PC-9 (cell line): Measurements from ENCODE around the gene TEDC1. TPM values are rescaled to one million over a fixed set of nuclear protein-coding genes. Genes with fewer than 3 reads are reported as not detected.

ENCODE experiments used
- BruUV-seq: library from RNA; stranded (reverse); fragments of 400-500 nt; replicated peaks from 2 replicates; lab custom pipeline; 2021; lab: Mats Ljungman, UMichigan
- CTCF ChIA-PET: fragments of 300-600 bp; sonication (Branson Sonifier 250); formaldehyde crosslinking; loops from one replicate; lab custom pipeline; 2022; ENCODE audit warnings: antibody characterized with exemption; lab: Charles Lee
- POLR2A ChIA-PET: fragments of 300-600 bp; sonication (Branson Sonifier 250); formaldehyde crosslinking; loops from one replicate; lab custom pipeline; 2022; ENCODE audit warnings: antibody characterized with exemption; ENCODE audit not compliant: unreplicated experiment; lab: Charles Lee
- DNase-seq, 2 experiments: peaks; one replicate each; pipeline versions ENCODE4 v3.0.0 to v3.0.0-alpha.2; 2015 to 2022; ENCODE audit warnings: mixed read lengths in 1 of 2
- H2AFZ ChIP-seq: fragments of 200-600 bp; sonication (generic); 2 replicates; pipeline ENCODE4 v1.8.1; 2017; ENCODE audit warnings: antibody characterized with exemption
- H3F3A ChIP-seq: fragments of 200-600 bp; sonication (generic); 2 replicates; pipeline ENCODE4 v1.8.1; 2017; ENCODE audit warnings: antibody characterized with exemption, mild to moderate bottlenecking, low read depth; ENCODE audit not compliant: insufficient read depth
- H3K27ac ChIP-seq: fragments of 200-600 bp; sonication (generic); 2 replicates; pipeline ENCODE4 v1.6.1; 2016; ENCODE audit warnings: mixed run types
- H3K27me3 ChIP-seq: fragments of 200-600 bp; sonication (generic); 2 replicates; pipeline ENCODE4 v1.6.1; 2016; ENCODE audit warnings: low read depth, mixed run types; ENCODE audit not compliant: insufficient read depth
- H3K36me3 ChIP-seq: fragments of 200-600 bp; sonication (generic); 2 replicates; pipeline ENCODE4 v1.6.1; 2016; ENCODE audit warnings: low read depth, mixed run types
- H3K4me1 ChIP-seq: fragments of 200-600 bp; sonication (generic); replicated peaks from 2 replicates; pipeline ENCODE4 v1.6.1; 2016; ENCODE audit warnings: mixed run types; ENCODE audit not compliant: insufficient read depth
- H3K4me2 ChIP-seq: fragments of 200-600 bp; sonication (generic); 2 replicates; pipeline ENCODE4 v1.6.1; 2017; ENCODE audit warnings: mixed run types
- H3K4me3 ChIP-seq: fragments of 200-600 bp; sonication (generic); 2 replicates; pipeline ENCODE4 v1.6.1; 2016; ENCODE audit warnings: mixed run types
- H3K79me2 ChIP-seq: fragments of 200-600 bp; sonication (generic); 2 replicates; pipeline ENCODE4 v1.6.1; 2017; ENCODE audit warnings: low read depth, mixed run types
- H3K9me2 ChIP-seq: fragments of 200-600 bp; sonication (generic); 2 replicates; pipeline ENCODE4 v1.8.1; 2017; ENCODE audit warnings: mild to moderate bottlenecking; ENCODE audit not compliant: insufficient read depth
- H3K9me3 ChIP-seq: fragments of 200-600 bp; sonication (generic); 2 replicates; pipeline ENCODE4 v1.8.1; 2016; ENCODE audit warnings: low read depth; ENCODE audit not compliant: insufficient read depth
- H4K20me1 ChIP-seq: fragments of 200-600 bp; sonication (generic); 2 replicates; pipeline ENCODE4 v1.8.1; 2017; ENCODE audit not compliant: insufficient read depth
- EZH2 ChIP-seq: fragments of 200-600 bp; sonication (generic); IDR thresholded peaks from 2 replicates; pipeline ENCODE4 v1.8.0; 2017; ENCODE audit warnings: antibody characterized with exemption, low read depth
- intact Hi-C: fragments of 100-400 bp; cut with micrococcal nuclease; formaldehyde crosslinking; loops from one replicate; pipeline ENCODE4 v1.10.0; 2022; ENCODE audit not compliant: unreplicated experiment
- total RNA-seq: library from RNA; stranded (reverse); gene quantifications from 2 replicates; pipeline ENCODE4 v1.2.3, GENCODE V29; 2021
- TF ChIP-seq, protein P1 (sequence below): fragments of 200-600 bp; sonication (generic); conservative IDR thresholded peaks from 2 replicates; pipeline ENCODE4 v1.6.1; 2017; ENCODE audit warnings: mixed run types, antibody characterized with exemption, mild to moderate bottlenecking, moderate library complexity

The TEDC1 gene
- total RNA-seq, 1 experiment from 2014 or later, result 21.2 TPM

DNA sequence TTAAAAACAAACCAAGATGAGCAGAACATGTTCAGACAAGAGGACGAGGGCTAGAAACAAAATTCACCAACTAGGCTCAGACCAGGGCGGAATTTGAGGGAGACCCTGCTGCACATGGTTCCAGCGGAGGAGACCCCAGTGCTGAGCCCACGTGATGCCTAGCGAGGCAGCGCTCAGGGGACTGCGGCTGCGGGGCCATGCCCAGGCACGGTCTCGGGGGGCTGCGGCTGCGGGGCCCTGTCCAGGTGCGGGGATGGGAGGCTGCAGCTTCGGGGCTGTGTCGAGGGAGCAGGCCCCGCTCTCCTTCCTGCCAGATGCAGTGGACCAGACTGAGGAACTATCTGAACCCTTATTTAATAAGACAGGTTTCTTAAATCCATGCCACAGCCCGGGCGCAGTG lies 29.1 kb upstream of the TEDC1 start:
- CTCF ChIA-PET, result no interaction called here
- peaks cover 5% of the 10 kb centered on the region; the same call in 1 of the 2 replicates for H3K36me3 ChIP-seq

DNA sequence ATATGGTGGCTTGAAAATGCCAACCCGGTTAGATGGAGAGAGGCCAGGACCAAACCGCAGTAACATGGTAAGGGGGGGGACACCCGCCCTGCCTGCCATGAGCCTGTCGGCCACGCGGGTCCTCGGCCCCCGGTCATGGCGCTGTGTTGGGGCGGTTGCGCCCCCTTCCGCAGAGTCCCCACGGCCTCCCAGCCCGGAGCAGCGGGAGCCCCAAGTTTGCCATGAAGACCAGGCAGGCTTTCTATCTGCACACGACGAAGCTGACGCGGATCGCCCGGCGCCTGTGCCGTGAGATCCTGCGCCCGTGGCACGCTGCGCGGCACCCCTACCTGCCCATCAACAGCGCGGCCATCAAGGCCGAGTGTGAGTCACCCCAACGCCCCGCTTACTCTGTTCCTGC lies 26.5 kb upstream of the TEDC1 start:
- peaks cover 5% of the 10 kb centered on the region; the same call in 1 of the 2 replicates for H3K36me3 ChIP-seq
- no TSS peak for BruUV-seq
- peaks cover 8% of the 10 kb centered on the region; the same call in 1 of the 2 replicates for H4K20me1 ChIP-seq
- H3K9me2 ChIP-seq, result no peaks in the 10 kb centered on the region
- no peaks in the 10 kb centered on the region for H3K27me3 ChIP-seq
- H2AFZ ChIP-seq, result no peak overlapping the region
- H3K27ac ChIP-seq, result no peak overlapping the region
- POLR2A ChIA-PET, result no interaction called here
- no peak overlapping the region for H3K4me2 ChIP-seq
- CTCF ChIA-PET, result no interaction called here
- H3K4me3 ChIP-seq, result no peak overlapping the region
- TF ChIP-seq, protein P1, sequence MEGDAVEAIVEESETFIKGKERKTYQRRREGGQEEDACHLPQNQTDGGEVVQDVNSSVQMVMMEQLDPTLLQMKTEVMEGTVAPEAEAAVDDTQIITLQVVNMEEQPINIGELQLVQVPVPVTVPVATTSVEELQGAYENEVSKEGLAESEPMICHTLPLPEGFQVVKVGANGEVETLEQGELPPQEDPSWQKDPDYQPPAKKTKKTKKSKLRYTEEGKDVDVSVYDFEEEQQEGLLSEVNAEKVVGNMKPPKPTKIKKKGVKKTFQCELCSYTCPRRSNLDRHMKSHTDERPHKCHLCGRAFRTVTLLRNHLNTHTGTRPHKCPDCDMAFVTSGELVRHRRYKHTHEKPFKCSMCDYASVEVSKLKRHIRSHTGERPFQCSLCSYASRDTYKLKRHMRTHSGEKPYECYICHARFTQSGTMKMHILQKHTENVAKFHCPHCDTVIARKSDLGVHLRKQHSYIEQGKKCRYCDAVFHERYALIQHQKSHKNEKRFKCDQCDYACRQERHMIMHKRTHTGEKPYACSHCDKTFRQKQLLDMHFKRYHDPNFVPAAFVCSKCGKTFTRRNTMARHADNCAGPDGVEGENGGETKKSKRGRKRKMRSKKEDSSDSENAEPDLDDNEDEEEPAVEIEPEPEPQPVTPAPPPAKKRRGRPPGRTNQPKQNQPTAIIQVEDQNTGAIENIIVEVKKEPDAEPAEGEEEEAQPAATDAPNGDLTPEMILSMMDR, result no peak
- no peak for TF ChIP-seq EZH2
- DNase-seq, result no peak
- H3F3A ChIP-seq, result peaks cover 19% of the 10 kb centered on the region; the same call in 1 of the 2 replicates
- H3K9me3 ChIP-seq, result no peaks in the 10 kb centered on the region
- H3K79me2 ChIP-seq, result no peaks in the 10 kb centered on the region
- intact Hi-C loops, result loop anchor here (2.0 kb wide), 2 partner anchors 26 to 34 kb away; partner anchors contain the start of gene TEDC1
- H3K4me1 ChIP-seq, result peaks cover 37% of the 10 kb centered on the region

More for the DNA sequence above, 29.1 kb upstream of the TEDC1 start:
- Histone ChIP-seq H3K9me2 (no peaks in the 10 kb centered on the region), H4K20me1 (peaks cover 9% of the 10 kb centered on the region), H3K27me3 (no peaks in the 10 kb centered on the region), H3K79me2 (no peaks in the 10 kb centered on the region), H3K4me1 (peaks cover 24% of the 10 kb centered on the region), H3K4me3 (no peak overlapping the region), H3K27ac (no peak overlapping the region), H3K9me3 (no peaks in the 10 kb centered on the region), H3F3A (peaks cover 14% of the 10 kb centered on the region; the same call in 1 of the 2 replicates), H2AFZ (no peak overlapping the region), H3K4me2 (no peak overlapping the region)
- POLR2A ChIA-PET, result no interaction called here
- no TSS peak for BruUV-seq
- TF ChIP-seq, protein P1, result no peak
- TF ChIP-seq EZH2, result no peak
- DNase-seq, result no peak
- intact Hi-C loops, result no loop called here

DNA sequence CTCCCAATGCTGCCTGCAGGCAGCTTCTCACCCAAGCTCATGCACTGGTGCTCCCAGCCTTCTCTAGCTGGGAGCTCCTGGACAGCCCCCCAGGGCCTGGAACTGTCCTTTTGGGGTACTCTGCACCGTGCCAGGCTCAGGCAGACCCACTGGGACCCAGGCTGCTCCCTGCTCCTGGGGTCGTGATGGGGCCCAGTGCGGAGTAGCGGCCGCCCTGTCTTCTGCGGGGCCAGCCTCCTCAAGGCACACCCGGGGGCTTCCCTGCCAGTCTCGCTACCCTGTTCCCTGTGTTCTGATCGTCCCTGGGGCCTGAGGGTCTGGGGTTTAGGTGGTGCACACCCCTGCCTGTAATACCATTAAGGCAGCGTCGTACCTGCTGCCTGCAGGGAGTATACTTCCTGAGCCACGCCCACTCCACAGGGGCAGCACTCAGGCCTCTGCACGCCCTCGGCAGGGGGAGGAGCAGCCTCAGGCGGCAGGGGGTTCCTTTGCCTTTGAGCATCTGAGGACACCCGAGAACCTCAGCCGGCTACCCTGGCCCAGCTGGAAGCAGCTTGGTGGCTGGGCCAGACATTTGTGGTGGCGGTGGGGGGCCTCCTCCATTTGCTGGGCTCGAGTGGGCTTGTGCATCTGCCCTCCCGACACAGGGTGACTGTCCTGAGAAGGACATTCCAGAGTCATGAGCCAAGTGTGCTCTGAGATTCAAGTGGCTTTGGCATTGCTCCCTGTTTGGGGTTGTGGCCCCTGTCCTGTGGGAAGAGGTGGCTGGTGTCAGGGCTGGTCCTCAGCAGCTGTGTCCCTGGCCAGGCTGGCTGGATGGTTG lies 25.6 kb upstream of the TEDC1 start:
- CTCF ChIA-PET, result no interaction called here
- Histone ChIP-seq H2AFZ (no peak overlapping the region), H3K4me1 (peaks cover 37% of the 10 kb centered on the region), H3F3A (peaks cover 19% of the 10 kb centered on the region; the same call in 1 of the 2 replicates), H3K79me2 (no peaks in the 10 kb centered on the region), H3K4me2 (peak overlapping the region; percentile 32), H3K27me3 (no peaks in the 10 kb centered on the region), H3K9me2 (no peaks in the 10 kb centered on the region), H3K27ac (no peak overlapping the region), H4K20me1 (peaks cover 8% of the 10 kb centered on the region; the same call in 1 of the 2 replicates), H3K4me3 (no peak overlapping the region), H3K9me3 (no peaks in the 10 kb centered on the region), H3K36me3 (peaks cover 5% of the 10 kb centered on the region; the same call in 1 of the 2 replicates)
- POLR2A ChIA-PET, result no interaction called here
- BruUV-seq, result no TSS peak
- peak; percentile 75 to 82 for DNase-seq
- intact Hi-C loops, result loop anchor here (2.0 to 5.0 kb wide), 4 partner anchors 15 to 48 kb away; partner anchors contain the start of genes MTA1 and TEDC1
- no peak for TF ChIP-seq EZH2
- TF ChIP-seq, protein P1, result no peak
